ENCODE data around the gene DPP10.

DNA sequence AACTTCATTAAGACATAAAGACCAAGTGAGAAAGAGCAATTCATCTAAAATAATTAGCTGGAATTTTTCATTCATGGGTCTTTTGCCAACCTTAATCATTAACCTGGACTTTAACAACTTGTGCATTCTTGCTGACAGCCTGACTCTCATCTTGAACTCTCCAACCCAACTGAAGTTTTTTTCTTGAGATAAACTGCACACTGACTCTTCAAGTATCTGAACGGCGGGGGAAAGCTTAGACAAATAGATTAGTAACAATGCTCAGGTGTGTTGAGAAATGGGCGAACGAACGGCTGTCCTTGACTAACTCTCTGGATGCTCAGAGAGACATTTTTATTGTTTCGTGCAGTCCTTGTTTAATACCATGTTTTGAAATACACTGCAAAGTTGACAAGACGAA, 186.0 kb downstream of the DPP10 start:
- no peak for TF ChIP-seq CTCF (IDR thresholded peaks at IDR 0.05)
- TF ChIP-seq POLR2AphosphoS5 (IDR thresholded peaks at IDR 0.05; ENCODE audit: low read depth, low read length) = no peak
- no peak for TF ChIP-seq REST (IDR thresholded peaks at IDR 0.05; ENCODE audit: insufficient read depth in 1 of 2, low read depth in 2 of 2, low read length in 1 of 2)
